ENCODE measurements around the gene CEP290. TPM values are rescaled to one million over a fixed set of nuclear protein-coding genes. Genes with fewer than 3 reads are reported as not detected.

The CEP290 gene
- total and polyA plus RNA-seq, 10 of the 15 experiments (the other 5 are each of a cell fraction or from before 2014, with no cell fraction given): 4.8 to 15.7 (median 10.7) TPM

DNA sequence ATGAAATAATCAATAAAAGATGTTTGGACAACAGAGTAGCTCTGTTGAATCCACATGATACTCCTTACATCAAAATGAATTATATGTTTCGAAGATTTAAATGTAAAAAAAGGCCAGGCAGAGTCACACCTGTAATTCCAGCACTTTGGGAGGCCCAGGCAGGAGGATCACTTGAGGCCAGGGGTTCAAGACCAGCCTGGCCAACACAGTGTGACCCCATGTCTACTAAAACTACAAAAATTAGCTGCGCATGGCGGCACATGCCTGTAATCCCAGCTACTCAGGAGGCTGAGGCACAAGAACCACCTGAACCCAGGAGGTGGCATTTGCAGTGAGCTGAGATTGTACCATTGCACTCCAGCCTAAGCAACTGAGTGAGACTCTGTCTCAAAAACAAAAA is 14.8 kb downstream of the CEP290 start:
- H3K79me2 ChIP-seq (ENCODE audit: control insufficient read depth, insufficient read depth, low read length): no peaks in the 10 kb centered on the region
- intact Hi-C loops (cut with micrococcal nuclease; ENCODE audit: unreplicated experiment) (no loop called here), in situ Hi-C loops (cut with MboI) (loop anchor here (25.0 kb wide), 1 partner anchor 1385 kb away; the partner anchor contains the start of gene GALNT4)
- RAD21 ChIA-PET (ENCODE audit: unreplicated experiment): interaction anchor here (1.0 kb wide), 1 partner anchor 19 kb away, joined by 3 read pairs; no protein-coding TSS in a partner anchor
- H3K27ac ChIP-seq (ENCODE audit: control insufficient read depth, insufficient read depth): no peak overlapping the region
- no peaks in the 10 kb centered on the region for H3K27me3 ChIP-seq (replicated peaks in 1 of 2; ENCODE audit: control insufficient read depth in 2 of 2, insufficient read depth in 2 of 2, low read length in 1 of 2)
- FAIRE-seq: no peak
- BruUV-seq (replicated peaks): no TSS peak
- no peaks in the 10 kb centered on the region for H3K9me3 ChIP-seq (replicated peaks; ENCODE audit: control insufficient read depth, insufficient read depth, low read length)
- no peaks in the 10 kb centered on the region for H4K20me1 ChIP-seq (ENCODE audit: control insufficient read depth, insufficient read depth)
- CTCF ChIA-PET: interaction anchor here (0.6 kb wide), 1 partner anchor 328 kb away, joined by 3 read pairs; no protein-coding TSS in a partner anchor
- no peak overlapping the region for H3K9ac ChIP-seq (ENCODE audit: control insufficient read depth, insufficient read depth, low read length)
- peaks cover 0 to 9% of the 10 kb centered on the region in 2 experiments; a peak in 1 of 4 replicates for H3K36me3 ChIP-seq (ENCODE audit: control insufficient read depth in 2 of 2, insufficient read depth in 2 of 2, low read length in 1 of 2)
- H3K4me2 ChIP-seq (ENCODE audit: control insufficient read depth, insufficient read depth): no peak overlapping the region
- SMC1A ChIA-PET (ENCODE audit: uncharacterized antibody, unreplicated experiment): interaction anchor here (0.9 kb wide), 1 partner anchor 173 kb away, joined by 3 read pairs; no protein-coding TSS in a partner anchor
- no peak overlapping the region for H3K4me3 ChIP-seq
- no peak overlapping the region for H2AFZ ChIP-seq (ENCODE audit: control insufficient read depth, low read depth, low read length)
- no peak for ATAC-seq
- POLR2A ChIA-PET: no interaction called here
- 100% methylated on average over 3 of the region's 3 CpGs for WGBS (ENCODE audit: insufficient coverage, insufficient replicate concordance, low lambda C conversion rate, missing lambda C conversion rate)
- no peaks in the 10 kb centered on the region for H3K4me1 ChIP-seq (ENCODE audit: control insufficient read depth, insufficient read depth, low read length)
- TF ChIP-seq SMAD5 (IDR thresholded peaks at IDR 0.05; ENCODE audit: low read depth) (no peak), FOXM1 (IDR thresholded peaks at IDR 0.05; ENCODE audit: low read depth, low read length) (no peak), ETV6 (conservative IDR thresholded peaks at IDR 0.05 in 1 of 2, IDR thresholded peaks at IDR 0.05 in 1 of 2; ENCODE audit: borderline replicate concordance in 1 of 2, low read depth in 1 of 2) (no peak)
- TF ChIP-seq, protein P1, sequence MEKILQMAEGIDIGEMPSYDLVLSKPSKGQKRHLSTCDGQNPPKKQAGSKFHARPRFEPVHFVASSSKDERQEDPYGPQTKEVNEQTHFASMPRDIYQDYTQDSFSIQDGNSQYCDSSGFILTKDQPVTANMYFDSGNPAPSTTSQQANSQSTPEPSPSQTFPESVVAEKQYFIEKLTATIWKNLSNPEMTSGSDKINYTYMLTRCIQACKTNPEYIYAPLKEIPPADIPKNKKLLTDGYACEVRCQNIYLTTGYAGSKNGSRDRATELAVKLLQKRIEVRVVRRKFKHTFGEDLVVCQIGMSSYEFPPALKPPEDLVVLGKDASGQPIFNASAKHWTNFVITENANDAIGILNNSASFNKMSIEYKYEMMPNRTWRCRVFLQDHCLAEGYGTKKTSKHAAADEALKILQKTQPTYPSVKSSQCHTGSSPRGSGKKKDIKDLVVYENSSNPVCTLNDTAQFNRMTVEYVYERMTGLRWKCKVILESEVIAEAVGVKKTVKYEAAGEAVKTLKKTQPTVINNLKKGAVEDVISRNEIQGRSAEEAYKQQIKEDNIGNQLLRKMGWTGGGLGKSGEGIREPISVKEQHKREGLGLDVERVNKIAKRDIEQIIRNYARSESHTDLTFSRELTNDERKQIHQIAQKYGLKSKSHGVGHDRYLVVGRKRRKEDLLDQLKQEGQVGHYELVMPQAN (conservative IDR thresholded peaks at IDR 0.05): no peak
- no peak for DNase-seq (ENCODE audit: low read depth, low spot score)

Measured in GM12878 (cell line).